ENCODE data around the gene CHCHD10.

CHCHD10 gene

DNA sequence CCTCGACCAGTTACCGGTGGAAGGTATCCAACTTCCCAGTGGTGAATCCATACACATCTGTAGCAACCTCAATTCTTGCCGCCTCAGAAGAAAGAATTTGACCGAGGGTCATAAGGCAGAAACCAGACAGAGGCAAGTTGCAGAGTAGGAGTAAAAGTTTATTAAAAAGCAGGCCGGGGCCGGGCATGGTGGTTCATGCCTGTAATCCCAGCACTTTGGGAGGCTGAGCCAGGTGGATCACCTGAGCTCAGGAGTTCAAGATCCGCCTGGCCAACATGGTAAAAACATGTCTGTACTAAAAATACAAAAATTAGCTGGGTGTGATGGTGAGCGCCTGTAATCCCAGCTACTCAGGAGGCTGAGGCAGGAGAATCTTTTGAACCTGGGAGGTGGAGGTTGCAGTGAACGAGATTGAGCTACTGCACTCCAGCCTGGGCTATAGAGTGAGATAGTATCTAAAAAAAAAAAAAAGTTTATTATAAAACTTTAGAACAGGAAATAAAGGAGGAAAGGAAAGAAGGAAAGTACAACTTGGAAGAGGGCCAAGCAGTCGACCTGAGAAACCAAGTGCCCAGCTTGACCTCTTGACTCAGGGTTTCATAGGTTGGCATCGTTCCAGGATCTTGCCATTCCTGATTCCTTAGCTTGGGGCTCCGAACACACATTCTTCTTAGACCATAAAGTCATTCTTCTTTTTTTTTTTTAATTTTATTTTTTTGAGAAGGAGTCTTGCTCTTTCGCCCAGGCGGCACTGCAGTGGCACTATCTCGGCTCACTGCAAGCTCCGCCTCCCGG, 49.2 kb downstream of the CHCHD10 start:
- no peak for DNase-seq (ENCODE audit: low spot score)
- in situ Hi-C loops (cut with MboI; ENCODE audit: low sequenced_read_pairs, unreplicated experiment), result no loop called here
- TF ChIP-seq, protein P1, sequence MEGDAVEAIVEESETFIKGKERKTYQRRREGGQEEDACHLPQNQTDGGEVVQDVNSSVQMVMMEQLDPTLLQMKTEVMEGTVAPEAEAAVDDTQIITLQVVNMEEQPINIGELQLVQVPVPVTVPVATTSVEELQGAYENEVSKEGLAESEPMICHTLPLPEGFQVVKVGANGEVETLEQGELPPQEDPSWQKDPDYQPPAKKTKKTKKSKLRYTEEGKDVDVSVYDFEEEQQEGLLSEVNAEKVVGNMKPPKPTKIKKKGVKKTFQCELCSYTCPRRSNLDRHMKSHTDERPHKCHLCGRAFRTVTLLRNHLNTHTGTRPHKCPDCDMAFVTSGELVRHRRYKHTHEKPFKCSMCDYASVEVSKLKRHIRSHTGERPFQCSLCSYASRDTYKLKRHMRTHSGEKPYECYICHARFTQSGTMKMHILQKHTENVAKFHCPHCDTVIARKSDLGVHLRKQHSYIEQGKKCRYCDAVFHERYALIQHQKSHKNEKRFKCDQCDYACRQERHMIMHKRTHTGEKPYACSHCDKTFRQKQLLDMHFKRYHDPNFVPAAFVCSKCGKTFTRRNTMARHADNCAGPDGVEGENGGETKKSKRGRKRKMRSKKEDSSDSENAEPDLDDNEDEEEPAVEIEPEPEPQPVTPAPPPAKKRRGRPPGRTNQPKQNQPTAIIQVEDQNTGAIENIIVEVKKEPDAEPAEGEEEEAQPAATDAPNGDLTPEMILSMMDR (IDR thresholded peaks at IDR 0.05; ENCODE audit: borderline replicate concordance, control extremely low read depth, extremely low read depth, insufficient read depth, missing control alignments), result no peak

DNA sequence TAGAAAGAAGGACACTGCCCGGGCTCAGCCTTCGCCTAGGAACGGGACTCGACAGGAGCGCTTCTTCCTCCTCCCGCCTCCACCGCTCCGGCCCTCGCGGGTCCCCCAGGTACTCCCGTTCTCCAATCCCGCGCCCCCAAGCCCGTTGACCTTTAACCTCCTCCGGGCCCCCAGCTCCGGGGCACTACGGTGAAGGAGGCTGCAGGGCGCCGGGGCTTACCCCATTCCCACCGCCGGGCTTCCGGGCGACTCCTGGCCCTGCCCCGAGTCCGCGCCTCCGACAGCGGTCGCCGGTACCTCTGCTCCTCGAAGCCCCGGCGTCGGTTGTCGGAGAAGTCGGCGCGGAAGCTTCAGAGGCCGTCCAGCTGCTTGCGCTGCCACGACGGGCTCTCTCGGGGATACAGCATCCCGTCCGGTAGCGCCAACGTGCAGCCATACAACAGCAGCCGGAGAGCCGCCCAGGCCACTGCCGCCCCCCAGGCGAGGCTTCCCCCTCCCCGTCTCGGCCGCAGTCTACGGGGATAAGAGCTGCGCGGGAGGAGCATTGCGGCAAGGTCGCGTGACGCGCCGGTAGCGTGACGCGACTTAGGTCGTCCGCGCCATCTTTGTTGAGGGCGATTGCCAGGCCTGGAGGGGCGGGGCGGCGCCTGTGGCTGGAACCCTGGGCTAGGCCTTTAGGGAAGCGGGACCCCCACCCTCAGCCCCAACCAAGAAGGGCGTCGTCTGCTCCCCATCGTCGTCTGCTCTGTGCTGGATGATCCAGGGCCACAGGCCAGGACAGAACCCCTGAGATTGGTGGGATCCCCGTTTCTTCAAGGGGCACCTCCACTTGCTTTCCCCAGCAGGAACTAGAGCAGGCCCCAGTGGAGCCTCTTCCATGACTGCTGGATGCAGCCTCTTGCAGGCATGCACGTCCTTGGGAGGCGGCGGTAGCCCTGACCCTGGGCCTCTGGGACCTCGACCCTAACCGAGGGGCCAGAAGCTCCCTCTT, 50.7 kb downstream of the CHCHD10 start:
- TF ChIP-seq, protein P1 (IDR thresholded peaks at IDR 0.05; ENCODE audit: borderline replicate concordance, control extremely low read depth, extremely low read depth, insufficient read depth, missing control alignments), result no peak
- in situ Hi-C loops (cut with MboI; ENCODE audit: low sequenced_read_pairs, unreplicated experiment), result no loop called here
- DNase-seq (ENCODE audit: low spot score), result peak; percentile 97

Data from GM13976 (cell line).